ENCODE measurements around the gene STON1. TPM values are rescaled to one million over a fixed set of nuclear protein-coding genes. Genes with fewer than 3 reads are reported as not detected.
"Not testable (repeated sequence)": the region's sequence is repeated elsewhere in the genome, so short reads cannot be mapped to it uniquely, and the experiment has no call there.

Gene STON1
- total RNA-seq, 1 donor from 2014 or later = 36.5 TPM

GRCh38 chr2:48549972-48550371, 20.0 kb downstream of the STON1 start:
- Mint-ChIP-seq H3K27ac (no peak overlapping the region), H3K9me3 (no peaks in the 10 kb centered on the region)
- TF ChIP-seq CTCF (IDR thresholded peaks at IDR 0.05; ENCODE audit: unreplicated experiment) = no peak

GRCh38 chr2:48551548-48551947, 21.6 kb downstream of the STON1 start:
- TF ChIP-seq CTCF (IDR thresholded peaks at IDR 0.05; ENCODE audit: unreplicated experiment) = no peak
- no peak for DNase-seq (ENCODE audit: low spot score in 2 of 2, unreplicated experiment in 2 of 2)
- peaks cover 8% of the 10 kb centered on the region for H3K4me1 Mint-ChIP-seq
- H3K4me3 Mint-ChIP-seq = no peak overlapping the region
- peaks cover 11% of the 10 kb centered on the region for H3K36me3 Mint-ChIP-seq
- H3K27me3 Mint-ChIP-seq (ENCODE audit: low read depth) = no peaks in the 10 kb centered on the region
- H3K27ac Mint-ChIP-seq = no peak overlapping the region
- H3K9me3 Mint-ChIP-seq = no peaks in the 10 kb centered on the region

More at GRCh38 chr2:48549972-48550371, 20.0 kb downstream of the STON1 start:
- no peak overlapping the region for H3K4me3 Mint-ChIP-seq
- no peak for DNase-seq (ENCODE audit: low spot score in 2 of 2, unreplicated experiment in 2 of 2)
- peaks cover 19% of the 10 kb centered on the region for H3K4me1 Mint-ChIP-seq
- no peaks in the 10 kb centered on the region for H3K27me3 Mint-ChIP-seq (ENCODE audit: low read depth)
- peaks cover 11% of the 10 kb centered on the region for H3K36me3 Mint-ChIP-seq

- H3K4me3 Mint-ChIP-seq; H3K27me3 Mint-ChIP-seq (ENCODE audit: low read depth); H3K36me3 Mint-ChIP-seq; DNase-seq (ENCODE audit: low spot score in 2 of 2, unreplicated experiment in 2 of 2); H3K9me3 Mint-ChIP-seq; H3K27ac Mint-ChIP-seq; H3K4me1 Mint-ChIP-seq: not testable (repeated sequence)
Measured at GRCh38 chr2:48555071-48555470, 25.1 kb downstream of the STON1 start.

GRCh38 chr2:48558456-48558855, 28.5 kb downstream of the STON1 start:
- Mint-ChIP-seq H3K36me3 (peaks cover 7% of the 10 kb centered on the region), H3K27me3 (ENCODE audit: low read depth) (no peaks in the 10 kb centered on the region), H3K27ac (no peak overlapping the region), H3K4me3 (no peak overlapping the region), H3K4me1 (peaks cover 15% of the 10 kb centered on the region), H3K9me3 (no peaks in the 10 kb centered on the region)
- DNase-seq (ENCODE audit: low spot score in 2 of 2, unreplicated experiment in 2 of 2) = no peak
- TF ChIP-seq CTCF (IDR thresholded peaks at IDR 0.05; ENCODE audit: unreplicated experiment) = no peak

GRCh38 chr2:48560546-48561209, 30.7 kb downstream of the STON1 start:
- peaks cover 4% of the 10 kb centered on the region for H3K9me3 Mint-ChIP-seq
- peaks cover 15% of the 10 kb centered on the region for H3K4me1 Mint-ChIP-seq
- no peak for TF ChIP-seq CTCF (IDR thresholded peaks at IDR 0.05; ENCODE audit: unreplicated experiment)
- H3K27me3 Mint-ChIP-seq (ENCODE audit: low read depth) = no peaks in the 10 kb centered on the region
- no peak overlapping the region for H3K4me3 Mint-ChIP-seq
- no peak for DNase-seq (ENCODE audit: low spot score in 2 of 2, unreplicated experiment in 2 of 2)
- H3K36me3 Mint-ChIP-seq = peaks cover 10% of the 10 kb centered on the region
- peak overlapping the region; percentile 18 for H3K27ac Mint-ChIP-seq

- Mint-ChIP-seq H3K4me3 (no peak overlapping the region), H3K27ac (no peak overlapping the region), H3K9me3 (peaks cover 4% of the 10 kb centered on the region), H3K4me1 (peaks cover 25% of the 10 kb centered on the region), H3K36me3 (peaks cover 10% of the 10 kb centered on the region), H3K27me3 (ENCODE audit: low read depth) (no peaks in the 10 kb centered on the region)
- no peak for TF ChIP-seq CTCF (IDR thresholded peaks at IDR 0.05; ENCODE audit: unreplicated experiment)
- no peak for DNase-seq (ENCODE audit: low spot score in 2 of 2, unreplicated experiment in 2 of 2)
Measured at GRCh38 chr2:48562281-48562680, 32.3 kb downstream of the STON1 start.
